Hippocampal formation (tissue), 2 donors: Measurements from ENCODE around the gene LRRC4B.
"Not testable (repeated sequence)": the region's sequence is repeated elsewhere in the genome, so short reads cannot be mapped to it uniquely, and the experiment has no call there.

Experiments
- DNase-seq, 2 donors: peaks; one replicate each; lab custom pipeline; 2025; lab: John Stamatoyannopoulos, UW

Gene LRRC4B

DNA sequence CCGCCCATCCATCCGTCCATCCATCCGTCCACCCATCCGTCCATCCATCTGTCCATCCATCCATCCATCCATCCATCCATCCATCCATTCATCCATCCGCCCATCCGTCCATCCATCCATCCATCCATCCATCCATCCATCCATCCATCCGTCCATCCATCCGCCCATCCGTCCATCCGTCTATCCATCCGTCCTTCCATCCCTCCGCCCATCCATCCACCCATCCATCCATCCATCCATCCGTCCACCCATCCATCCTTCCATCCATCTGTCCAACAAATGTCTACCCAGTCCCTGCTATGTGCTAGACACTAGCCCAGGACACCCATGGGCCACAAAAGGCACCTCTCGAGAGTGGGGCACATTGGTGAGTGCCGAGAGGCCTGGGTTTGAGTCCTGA, 15.7 kb downstream of the LRRC4B start:
- no peak for DNase-seq

DNA sequence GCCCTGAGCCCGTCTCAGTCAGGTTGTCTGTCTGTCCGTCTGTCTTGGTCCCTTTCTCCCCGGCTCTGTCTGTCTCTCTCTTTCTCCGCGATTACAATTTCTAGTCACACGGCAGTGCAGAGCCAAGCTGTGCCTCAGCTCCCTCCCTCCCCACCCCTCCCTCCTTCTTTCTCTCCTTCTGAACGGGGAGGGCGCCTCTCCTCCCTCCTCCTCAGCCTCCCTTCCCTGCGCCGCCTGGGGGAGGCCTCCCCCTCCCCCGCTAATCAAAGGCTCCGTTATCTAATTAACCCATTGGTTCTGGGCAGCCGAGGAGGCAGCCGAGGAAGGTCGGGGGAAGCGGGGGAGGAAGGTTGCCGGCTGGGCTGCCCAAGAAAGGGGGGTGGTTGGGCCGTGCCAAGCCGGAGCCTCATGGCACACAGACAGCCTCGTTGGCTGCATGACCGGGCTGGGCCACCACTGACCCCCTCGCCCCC, 16.5 kb downstream of the LRRC4B start:
- DNase-seq, result peak; percentile 72 to 75

DNA sequence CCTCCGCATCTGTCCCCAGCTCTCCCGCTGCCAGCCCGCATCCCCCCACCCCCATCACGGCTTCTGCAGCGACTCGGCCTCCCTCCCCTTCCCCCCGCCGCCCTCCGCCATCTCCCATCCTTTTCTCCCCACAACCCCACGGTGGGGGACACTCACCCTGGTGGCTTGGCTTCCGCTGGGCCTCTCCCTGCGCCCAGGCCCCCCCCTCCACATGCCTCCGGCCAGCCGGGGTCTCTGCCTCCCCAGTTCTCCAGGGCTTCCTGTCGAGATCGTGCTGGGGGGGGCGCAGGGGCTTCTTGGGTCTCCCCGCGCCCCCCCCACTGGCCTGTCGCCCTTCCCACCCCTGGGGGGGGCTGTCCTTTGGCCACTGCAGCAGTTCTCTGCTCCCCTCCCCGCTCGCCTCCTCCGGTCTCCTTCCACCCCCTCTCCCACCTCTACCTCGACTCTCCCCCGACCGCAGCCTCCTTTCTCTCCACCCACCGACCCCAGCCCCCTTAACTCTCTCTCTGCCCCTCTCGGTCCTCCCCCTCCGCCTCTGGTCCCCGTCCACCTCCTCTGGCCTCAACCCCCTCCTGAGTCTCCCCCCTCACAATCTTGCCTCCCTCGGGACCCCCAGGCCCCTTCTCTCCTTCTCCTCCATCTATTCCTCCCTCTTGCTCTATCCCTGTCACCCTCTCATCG, 17.1 kb downstream of the LRRC4B start:
- peak in 1 of 2 donors; percentile 54 for DNase-seq

DNA sequence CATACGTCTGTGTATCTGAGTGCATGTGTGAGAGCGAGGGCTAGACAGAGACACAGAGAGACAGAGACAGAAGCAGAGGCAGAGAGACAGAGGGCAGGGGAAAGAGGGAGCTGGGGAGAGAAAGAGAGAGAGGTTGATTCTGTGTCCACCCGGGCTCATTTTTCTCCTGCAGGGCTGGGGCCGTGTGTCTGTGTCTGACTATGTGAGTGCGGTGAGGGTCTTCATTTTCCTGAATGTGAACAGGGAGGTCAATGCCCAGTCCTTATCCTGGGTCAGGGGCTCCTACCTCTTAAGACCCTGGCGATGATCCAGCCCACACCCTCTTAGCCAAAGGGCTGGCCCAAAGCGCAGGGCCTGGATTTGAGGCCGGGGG, 17.7 kb downstream of the LRRC4B start:
- DNase-seq, result peak in 1 of 2 donors; percentile 54

DNA sequence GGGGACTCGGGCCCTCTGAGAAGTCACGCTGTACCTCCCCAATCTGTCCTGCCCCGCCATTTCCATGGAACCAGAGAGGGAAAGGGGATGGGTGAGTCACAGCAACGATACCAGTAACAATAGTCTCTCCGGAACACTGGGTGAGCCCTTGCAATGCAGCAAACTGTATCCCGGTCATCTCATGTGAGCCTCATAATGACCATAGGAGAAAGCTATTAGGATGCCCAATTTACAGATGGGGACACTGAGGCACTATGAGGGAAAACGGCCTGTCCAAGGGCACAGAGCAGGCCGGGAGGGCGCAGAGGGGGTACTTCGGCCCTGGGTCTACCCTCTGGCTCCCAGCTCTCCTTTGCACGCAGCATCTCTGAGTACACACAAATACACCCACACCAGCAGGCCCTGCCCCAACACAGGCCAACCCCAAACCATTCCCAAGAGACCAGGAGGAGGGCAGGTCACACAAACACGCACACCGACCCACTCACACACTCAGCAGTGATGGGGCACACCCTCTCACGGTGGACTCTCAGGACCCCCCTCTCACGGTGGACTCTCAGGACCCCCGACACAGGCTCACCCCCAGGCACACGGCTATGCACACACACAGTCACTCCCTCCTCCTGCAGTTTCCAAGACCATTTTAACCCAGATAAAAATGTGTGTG, 18.2 kb downstream of the LRRC4B start:
- no peak for DNase-seq

DNA sequence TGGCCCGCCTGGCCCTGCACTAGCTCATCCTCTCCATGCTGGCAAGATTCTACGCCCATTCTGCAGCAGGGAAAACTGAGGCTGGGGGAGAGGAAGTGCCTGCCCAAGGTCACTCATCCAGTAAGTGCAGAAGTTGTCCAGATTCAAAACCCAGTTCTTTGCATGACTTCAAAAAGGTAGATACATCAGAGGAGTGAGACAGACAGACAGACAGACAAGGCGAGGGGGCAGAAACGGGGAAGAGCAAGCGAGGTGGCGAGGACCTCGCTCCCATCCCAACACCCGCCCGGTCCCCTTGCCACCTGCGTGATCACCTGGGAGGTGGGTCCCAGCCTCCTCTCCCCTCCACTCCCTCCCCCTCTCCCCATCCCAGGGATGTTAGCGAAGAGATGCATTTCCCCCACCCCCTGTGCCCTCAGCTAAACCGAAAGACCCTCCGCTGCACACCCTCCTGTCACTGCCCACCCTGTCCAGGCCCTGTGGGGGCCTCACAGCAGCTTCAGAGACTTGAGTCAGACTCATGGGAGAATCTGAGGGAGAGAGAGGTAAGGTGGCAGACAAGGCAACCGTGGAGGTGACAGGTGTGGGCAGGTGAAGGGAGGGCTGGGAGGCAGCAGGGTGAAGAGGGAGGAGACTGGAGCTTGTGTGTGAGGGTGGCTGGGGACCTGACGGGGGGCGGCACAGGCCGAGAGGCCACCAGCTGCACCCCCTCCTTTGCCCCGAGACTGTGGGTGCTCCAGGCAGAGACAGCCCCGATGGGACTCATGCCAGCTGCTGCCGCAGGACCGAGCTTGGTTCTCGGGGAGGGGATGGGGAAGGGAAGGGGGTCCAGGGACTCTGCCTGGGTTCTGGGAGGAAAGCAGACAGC, 18.9 kb downstream of the LRRC4B start:
- DNase-seq, result no peak

DNA sequence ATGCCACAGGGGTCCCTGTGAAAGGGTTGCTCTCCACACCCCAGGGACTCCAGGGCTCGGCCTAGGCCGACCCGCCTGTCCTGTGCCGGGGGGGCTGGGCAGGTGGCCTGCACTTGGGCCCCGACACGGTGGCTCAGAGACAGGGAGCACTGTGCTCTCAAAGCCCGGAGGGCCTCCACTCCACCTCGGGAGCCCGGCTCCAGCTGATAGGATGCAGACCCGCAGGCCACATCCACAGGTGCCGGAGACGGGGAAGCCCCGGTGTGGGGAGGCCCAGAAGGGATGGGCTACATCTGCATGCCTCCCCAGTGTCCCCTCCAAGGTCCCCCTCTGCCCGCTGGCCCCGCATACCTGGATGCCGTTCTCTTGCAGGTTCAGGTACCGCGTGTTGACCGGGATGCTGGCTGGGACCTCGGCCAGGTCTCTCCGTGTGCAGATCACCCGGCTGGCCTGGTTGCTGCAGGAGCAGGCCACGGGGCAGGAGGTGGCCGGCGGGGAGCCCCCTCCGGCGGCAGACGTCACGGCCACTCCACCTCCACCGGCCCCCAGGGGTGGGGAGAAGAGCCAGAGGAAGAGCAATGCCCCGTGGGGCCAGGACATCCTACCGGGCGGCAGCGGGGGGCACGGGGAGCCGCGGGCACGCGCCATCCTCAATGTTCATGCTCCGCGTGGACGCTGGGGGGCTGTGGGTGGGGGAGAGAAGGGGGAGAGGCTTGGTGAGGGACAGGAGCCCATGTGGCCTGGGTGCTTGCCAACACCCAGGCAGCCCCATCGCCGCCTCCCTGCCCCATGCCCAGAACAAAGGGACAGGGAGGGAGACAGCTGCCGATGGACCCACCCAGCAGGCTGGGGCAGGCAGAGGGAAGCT, 19.8 kb downstream of the LRRC4B start:
- peak; percentile 67 to 73 for DNase-seq

DNA sequence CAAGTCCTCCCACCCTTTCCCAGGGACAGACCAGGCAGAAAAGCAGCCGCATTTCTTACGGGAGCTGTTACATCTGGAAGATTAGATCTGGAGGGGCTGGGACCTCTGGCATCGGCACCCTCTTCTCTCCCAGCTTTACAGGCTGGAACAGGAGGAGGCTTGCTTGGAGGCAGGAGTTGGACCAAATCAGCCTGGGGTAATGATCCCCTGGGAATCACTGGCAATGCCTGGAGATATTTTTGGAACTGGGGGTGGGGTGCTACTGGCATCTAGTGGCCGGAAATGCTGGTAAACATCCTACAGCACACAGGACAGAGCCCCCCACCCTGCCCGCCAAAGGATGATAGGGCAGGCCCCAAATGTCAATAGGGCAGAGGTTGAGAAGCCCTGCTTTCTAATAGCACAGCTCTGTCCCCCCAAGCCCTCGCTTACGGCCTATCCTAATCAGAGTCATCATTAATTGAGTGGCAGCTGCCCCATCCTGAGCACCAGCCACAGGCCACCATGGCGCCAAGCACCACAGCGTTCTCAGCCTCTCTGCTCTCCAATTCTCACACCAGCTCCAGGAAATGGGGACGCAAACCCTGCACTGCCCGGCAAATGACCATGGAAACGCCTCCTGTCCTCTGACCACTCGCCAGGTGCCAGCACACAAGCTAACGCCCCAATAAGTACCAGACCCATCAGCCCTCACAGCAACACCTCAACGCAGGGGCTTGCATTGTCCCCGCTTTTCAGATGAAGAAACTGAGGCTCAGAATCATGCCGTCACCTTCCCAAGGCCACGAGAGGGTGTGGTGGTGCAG, 20.6 kb downstream of the LRRC4B start:
- DNase-seq, result peak in 1 of 2 donors; percentile 42

DNA sequence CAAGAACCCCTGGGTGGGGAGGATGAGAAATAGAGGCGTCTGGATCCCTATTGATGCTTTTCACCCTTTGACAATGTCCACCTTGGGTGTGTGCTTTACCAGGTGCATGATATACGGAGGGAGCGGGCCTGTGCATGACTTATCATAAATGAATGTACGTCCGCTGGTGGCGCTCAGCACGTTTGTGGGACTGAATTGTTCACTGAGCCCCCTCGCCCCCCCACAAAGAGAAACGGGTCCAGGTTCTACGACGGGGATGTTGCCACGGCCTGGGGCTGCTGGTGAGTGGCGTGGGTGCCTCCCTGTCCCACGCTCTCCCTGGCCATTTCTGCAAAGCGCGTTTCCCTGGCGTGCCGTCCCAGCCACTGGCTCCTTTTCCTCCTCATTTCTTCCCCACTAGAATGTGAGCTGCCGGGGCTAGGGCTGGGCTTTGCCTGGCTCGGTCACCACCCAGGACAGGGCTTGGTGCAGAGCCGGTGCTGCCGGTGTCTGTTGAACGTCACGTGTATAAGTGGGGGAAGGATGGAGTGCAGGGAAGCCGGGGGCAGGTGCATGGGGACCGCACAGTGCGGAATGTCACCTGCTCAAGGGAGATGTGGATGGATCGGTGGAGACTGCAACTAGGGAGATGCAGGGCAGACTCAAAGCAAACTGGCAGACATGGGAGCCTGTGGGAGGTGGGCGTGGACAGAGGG, 21.6 kb downstream of the LRRC4B start:
- DNase-seq, result no peak

DNA sequence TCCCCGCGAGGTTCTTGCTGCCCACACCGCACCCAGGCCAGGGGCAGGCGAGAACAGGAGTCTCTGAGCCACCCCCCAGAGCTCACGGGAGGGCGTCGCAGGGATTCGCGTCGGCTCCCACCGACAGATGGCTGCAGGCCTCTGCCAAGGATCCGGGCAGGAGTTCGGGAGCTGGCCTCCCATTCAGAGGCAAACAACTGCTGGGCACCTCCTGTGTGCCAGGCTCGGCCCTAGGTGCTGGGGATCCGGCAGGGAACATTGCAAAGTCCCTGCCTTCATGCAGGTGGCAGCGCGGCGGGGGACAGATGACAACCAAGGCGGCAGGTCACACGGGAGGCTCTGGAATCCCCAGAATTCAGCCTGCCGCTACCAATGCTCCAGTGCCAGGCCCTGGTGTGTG, 25.3 kb downstream of the LRRC4B start:
- DNase-seq, result no peak

DNA sequence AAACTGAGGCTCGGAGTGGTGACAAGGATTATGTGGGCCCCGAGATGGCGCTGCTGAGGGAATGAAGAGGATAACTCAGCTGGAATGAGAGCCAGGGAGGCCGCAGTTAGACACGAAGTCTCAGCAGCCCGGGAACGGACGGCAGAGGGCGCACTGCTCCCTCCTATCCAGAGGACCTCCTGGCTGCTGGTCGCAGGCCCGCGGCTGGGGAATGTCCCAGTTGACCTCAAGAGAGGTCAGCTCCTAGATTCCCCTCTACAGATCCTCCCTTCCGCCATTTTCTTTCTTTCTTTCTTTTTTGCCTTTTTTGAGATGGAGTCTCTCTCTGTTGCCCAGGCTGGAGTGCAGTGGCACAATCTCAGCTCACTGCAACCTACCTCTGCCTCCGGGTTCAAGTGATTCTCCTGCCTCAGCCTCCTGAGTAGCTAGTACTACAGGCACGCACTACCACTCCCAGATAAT, 30.4 kb downstream of the LRRC4B start:
- DNase-seq, result peak; percentile 68 to 88

DNA sequence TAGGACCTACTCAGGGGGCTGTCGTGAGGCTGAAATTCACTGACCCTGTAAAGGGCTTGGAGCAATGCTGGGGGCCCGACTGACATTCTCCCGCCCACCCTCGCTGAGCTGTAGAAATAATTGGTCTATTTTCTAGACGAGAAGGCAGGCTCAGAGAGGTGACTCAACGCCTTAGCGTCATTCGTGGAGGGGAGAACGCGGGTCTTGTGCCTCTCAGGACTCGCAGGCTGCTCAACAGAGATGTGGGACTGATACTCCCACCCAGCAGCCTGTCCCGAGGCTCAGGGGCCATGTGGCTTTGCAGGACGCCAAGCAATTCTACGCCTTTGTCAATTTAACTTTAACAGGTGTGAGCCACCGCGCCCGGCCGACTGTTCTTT, 30.9 kb downstream of the LRRC4B start:
- no peak for DNase-seq

DNA sequence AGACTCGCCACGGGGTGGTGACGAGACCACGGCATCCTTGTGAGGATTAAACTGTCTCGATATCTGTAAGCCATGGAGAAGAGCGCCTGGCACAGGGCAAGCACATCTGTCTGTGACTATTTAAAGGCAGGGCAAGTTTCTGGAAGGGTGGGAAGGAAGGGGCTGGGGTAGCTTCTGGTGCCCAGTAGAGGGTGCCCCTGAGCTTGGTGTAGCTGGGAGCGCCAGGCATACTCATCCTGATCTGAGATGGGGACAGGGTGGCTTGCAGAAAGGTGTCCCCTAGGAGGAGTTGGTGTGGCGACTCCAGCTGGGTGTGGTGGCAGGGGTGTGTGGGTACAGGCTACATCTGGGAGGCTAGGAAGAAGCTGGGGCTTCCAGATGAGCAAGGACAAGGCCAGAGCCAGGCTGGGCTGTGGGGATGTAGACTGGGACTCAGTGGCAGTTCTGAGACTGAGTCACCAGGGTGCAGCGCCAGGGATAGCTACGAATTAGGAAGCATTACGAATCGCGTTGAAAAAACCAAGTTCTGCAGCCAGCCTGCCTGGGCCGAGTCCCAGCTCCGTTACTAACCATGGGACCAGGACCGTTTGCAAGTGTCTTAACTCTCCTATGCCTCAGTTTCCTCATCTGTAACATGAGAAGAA, 31.5 kb downstream of the LRRC4B start:
- no peak for DNase-seq

DNA sequence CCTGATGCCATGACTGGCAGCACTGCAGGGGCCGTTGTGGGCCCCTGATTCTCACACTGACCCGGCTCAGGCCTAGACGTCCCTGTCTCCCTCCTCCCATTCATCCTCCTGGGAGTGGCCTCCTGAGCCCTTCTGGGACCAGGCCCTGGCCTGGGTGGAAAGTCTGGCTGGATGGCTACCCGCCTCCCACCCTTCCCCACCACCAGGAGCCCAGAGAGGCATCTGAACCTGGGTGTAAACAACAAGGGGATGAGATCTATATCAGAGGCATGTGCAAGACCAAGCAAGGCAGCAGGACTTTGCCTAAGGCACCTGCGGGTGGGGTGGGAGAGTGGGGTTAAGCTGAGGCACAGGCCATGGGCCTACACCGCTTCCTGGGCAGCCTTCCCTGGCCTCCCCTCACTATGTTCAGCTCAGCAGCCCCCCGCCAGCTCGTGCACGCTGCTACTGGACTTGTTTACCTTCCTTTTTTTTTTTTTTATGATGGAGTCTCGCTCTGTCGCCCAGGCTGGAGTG, 32.5 kb downstream of the LRRC4B start:
- DNase-seq, result no peak

DNA sequence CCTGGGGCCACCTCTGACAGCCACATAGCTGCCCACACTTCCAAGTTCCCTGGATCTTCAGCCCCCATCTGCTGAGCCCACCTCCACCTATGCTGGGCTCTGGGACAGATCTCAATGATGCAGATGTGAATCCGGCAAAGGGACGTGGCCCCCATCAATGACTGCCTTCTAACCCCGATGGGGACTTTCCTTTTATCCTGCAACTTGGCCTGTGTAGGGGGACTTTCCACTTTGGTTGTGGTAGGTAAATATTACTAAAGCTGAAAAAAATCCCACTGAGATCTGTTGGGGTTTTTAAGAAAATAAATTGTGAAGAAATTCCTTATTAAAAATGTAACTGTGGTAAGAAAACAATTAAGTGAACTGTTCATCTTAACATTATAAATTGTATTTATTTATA, 33.8 kb downstream of the LRRC4B start:
- DNase-seq, result no peak

DNA sequence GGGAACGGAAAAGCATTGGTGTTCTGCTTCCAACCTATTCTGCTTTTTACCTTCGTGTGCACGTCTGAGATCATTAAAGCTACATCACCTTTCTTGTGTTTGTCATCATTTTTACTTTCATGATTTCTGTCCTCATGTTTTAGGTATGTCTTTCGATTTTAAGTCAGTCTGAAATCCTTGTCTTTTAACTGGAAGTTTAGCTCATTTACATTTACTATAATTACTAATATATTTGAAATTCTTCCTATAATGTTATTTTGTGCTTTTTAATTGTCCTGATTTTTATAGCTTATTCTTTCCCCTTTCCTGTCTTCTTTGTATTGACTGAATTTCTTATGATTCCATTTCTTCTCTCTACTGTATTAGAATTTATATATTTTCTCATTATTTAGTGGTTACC, 35.3 kb downstream of the LRRC4B start:
- DNase-seq, result no peak

DNA sequence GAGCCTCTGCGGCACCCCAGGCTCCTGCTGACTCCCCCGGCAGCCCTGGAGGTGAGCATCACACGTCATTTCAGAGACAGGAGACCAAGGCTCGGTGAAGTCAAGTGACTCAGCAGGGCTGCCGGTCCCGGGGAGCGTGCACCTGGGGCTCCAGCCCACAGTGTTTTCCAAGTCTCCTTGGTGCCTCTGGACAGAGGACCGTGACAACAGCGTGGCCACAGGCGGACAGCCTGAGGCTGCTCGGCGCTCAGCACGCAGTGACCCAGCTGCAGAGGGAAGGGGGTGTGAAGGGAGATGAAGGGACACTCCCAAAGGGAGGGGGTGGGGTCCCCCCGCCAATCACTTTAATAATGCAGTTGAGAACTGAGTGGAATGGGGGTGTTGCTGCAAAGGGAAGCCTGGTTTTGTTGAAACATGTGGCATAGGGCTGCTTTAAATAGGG, 37.0 kb downstream of the LRRC4B start:
- DNase-seq, result no peak

DNA sequence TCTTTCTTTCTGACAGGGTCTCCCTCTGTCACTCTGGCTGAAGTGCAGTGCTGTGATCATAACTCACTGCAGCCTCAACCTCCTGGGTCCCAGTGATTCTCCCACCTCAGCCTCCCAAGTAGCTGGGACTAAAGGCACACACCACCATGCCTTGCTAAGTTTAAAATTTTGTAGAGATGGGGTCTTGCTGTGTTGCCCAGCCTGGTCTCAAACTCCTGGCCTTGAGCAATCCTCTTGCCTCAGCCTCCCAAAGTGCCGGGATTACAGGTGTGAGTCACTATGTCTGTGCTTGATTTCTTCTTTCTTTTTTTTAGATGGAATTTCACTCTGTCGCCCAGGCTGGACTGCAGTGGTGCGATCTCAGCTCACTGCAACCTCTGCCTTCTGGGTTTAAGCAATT, 40.2 kb downstream of the LRRC4B start:
- not testable (repeated sequence) for DNase-seq

DNA sequence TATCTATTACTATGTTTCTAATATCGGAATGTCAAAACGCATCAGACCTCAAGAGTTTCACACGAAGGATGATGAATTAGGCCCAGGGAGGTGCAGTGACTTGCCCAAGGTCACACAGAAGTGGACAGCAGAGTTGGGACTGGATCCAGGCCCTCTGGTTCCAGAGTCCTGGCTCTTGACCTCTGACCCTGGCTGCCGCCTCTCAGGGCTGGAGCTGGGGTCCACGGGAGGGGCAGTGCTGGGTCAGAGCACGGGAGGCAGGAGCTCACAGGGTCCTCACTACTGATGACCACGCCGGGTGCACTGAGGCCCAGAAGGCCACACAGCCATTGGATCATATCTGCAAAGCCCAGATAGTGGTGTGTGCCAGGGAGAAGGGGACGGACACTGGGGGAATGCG, 45.4 kb downstream of the LRRC4B start:
- DNase-seq, result no peak
